LNCaP clone FGC (cell line): ENCODE results near the gene MRPS17.

Source experiments
- DNase-seq: peaks from one replicate; pipeline ENCODE4 v3.0.0-alpha.2; 2011; ENCODE audit warnings: low read depth
- H3K4me3 ChIP-seq: 2 replicates; pipeline ENCODE4 v1.5.1; 2011; ENCODE audit warnings: mild to moderate bottlenecking, low read depth, low read length, control low read depth
- CTCF ChIP-seq: IDR thresholded peaks from 2 replicates; pipeline ENCODE4 v1.5.1; 2012; ENCODE audit warnings: mild to moderate bottlenecking; ENCODE audit not compliant: control insufficient read depth, insufficient read depth; ENCODE audit errors: extremely low read depth

MRPS17 gene

GRCh38 chr7:55964261-55965099, 12.8 kb downstream of the MRPS17 start, which contains the start of gene NIPSNAP2:
TSS of gene NIPSNAP2 (plus strand) at chr7:55964585. CDS start at chr7:55964610, 25 bp downstream.
- DNase-seq: no peak
- peak within 1 kb of the TSS; percentile 73 for H3K4me3 ChIP-seq
- peak; percentile 88 for TF ChIP-seq CTCF

- peak overlapping the region; percentile 73 for H3K4me3 ChIP-seq
- TF ChIP-seq CTCF: no peak
- DNase-seq: no peak
These were observed 13.4 kb downstream of the MRPS17 start for GRCh38 chr7:55965100-55965470.

- H3K4me3 ChIP-seq: peak overlapping the region; percentile 73
- TF ChIP-seq CTCF: no peak
- no peak for DNase-seq
These were observed 14.2 kb downstream of the MRPS17 start for GRCh38 chr7:55965805-55966421.

GRCh38 chr7:55966851-55967250, 15.2 kb downstream of the MRPS17 start:
- TF ChIP-seq CTCF: no peak

GRCh38 chr7:55969391-55969790, 17.7 kb downstream of the MRPS17 start:
- DNase-seq: no peak
- no peak for TF ChIP-seq CTCF

More at GRCh38 chr7:55966851-55967250, 15.2 kb downstream of the MRPS17 start:
- H3K4me3 ChIP-seq: no peak overlapping the region
- no peak for DNase-seq

GRCh38 chr7:55970561-55970960, 18.9 kb downstream of the MRPS17 start:
- no peak for TF ChIP-seq CTCF
- no peak for DNase-seq
- no peak overlapping the region for H3K4me3 ChIP-seq

More at GRCh38 chr7:55969391-55969790, 17.7 kb downstream of the MRPS17 start:
- H3K4me3 ChIP-seq: no peak overlapping the region
